C4-2B (cell line): ENCODE results near the gene SLC29A3.

Experiments
- ZFX ChIP-seq: fragments of 450-650 bp; IDR thresholded peaks from 2 replicates; pipeline ENCODE4 v1.6.1; 2017
- TF ChIP-seq, protein P1 (sequence below): fragments of 450-650 bp; conservative IDR thresholded peaks from 2 replicates; pipeline ENCODE4 v1.5.1; 2017; ENCODE audit warnings: mild to moderate bottlenecking

DNA sequence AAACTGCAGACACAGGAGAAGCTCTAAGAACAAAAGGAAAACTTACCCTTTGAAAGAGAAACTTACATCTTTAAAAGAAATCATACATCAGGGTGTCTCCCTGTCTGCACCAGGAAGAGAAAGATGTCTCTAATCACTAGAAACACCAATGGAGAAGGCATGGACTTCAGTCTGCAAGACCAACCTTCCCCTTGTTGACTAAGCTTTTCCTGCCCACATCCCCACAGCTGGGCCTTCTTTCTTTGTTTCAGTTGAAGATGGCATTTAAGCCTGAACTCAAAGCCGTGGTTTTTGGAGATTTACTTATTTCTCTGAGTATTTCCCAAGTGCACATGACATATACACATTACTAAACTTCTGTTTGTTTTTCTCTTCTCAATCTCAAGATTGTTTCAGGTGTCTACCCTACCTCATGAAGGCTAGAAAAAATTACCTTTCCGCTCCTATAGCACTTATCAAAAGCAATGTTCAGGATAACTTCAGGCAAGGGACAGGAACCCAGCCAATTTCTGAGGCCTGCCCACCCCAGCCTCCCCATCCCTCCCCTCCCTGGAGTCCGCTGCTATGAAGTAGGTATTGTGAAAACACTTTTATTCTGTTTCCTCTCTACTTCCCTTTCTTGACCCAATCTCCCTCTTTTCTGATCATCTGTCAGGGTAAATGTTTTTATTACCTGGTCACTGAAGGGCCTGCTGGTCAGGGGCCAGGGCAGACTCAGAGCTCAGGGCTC lies 2.8 kb upstream of the SLC29A3 start:
- TF ChIP-seq, protein P1, sequence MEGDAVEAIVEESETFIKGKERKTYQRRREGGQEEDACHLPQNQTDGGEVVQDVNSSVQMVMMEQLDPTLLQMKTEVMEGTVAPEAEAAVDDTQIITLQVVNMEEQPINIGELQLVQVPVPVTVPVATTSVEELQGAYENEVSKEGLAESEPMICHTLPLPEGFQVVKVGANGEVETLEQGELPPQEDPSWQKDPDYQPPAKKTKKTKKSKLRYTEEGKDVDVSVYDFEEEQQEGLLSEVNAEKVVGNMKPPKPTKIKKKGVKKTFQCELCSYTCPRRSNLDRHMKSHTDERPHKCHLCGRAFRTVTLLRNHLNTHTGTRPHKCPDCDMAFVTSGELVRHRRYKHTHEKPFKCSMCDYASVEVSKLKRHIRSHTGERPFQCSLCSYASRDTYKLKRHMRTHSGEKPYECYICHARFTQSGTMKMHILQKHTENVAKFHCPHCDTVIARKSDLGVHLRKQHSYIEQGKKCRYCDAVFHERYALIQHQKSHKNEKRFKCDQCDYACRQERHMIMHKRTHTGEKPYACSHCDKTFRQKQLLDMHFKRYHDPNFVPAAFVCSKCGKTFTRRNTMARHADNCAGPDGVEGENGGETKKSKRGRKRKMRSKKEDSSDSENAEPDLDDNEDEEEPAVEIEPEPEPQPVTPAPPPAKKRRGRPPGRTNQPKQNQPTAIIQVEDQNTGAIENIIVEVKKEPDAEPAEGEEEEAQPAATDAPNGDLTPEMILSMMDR, result no peak
- TF ChIP-seq ZFX, result no peak
